PC-3 (cell line): ENCODE results near the gene ALAD. TPM values are rescaled to one million over a fixed set of nuclear protein-coding genes. Genes with fewer than 3 reads are reported as not detected.
A peak's percentile ranks its signal among the peaks of the same experiment; 100 is the strongest.

Experiments
- ATAC-seq: fragments of 200-7000 bp; cut with Tn5 transposase; 2 replicates; pipeline ENCODE4 v1.9.1; 2020; ENCODE audit warnings: mild to moderate bottlenecking, moderate library complexity
- BruUV-seq: library from RNA; stranded (reverse); fragments of 400-500 nt; replicated peaks from 2 replicates; lab custom pipeline; 2021; lab: Mats Ljungman, UMichigan
- CTCF ChIA-PET: fragments of 300-600 bp; sonication (Branson Sonifier 250); formaldehyde crosslinking; loops from one replicate; lab custom pipeline; 2022; ENCODE audit warnings: antibody characterized with exemption; lab: Charles Lee
- POLR2A ChIA-PET: fragments of 300-600 bp; sonication (Branson Sonifier 250); formaldehyde crosslinking; loops from one replicate; lab custom pipeline; 2022; ENCODE audit warnings: antibody characterized with exemption; ENCODE audit not compliant: unreplicated experiment; lab: Charles Lee
- DNase-seq: peaks from one replicate; pipeline ENCODE4 v3.0.0-alpha.2; 2015
- H2AFZ ChIP-seq: fragments of 300-600 bp; sonication (generic); 2 replicates; pipeline ENCODE4 v1.6.0; 2016; ENCODE audit warnings: antibody characterized with exemption, low read length
- H3F3A ChIP-seq: fragments of 300-600 bp; sonication (generic); one replicate; pipeline ENCODE4 v1.6.0; 2017; ENCODE audit warnings: antibody characterized with exemption, low read length, control low read depth, mild to moderate bottlenecking; ENCODE audit not compliant: unreplicated experiment
- H3K27ac ChIP-seq: fragments of 300-600 bp; sonication (generic); 2 replicates; pipeline ENCODE4 v1.5.1; 2016; ENCODE audit warnings: mild to moderate bottlenecking, low read length
- H3K27me3 ChIP-seq: fragments of 300-600 bp; sonication (generic); 2 replicates; pipeline ENCODE4 v1.6.1; 2016; ENCODE audit warnings: low read length, mixed read lengths
- H3K36me3 ChIP-seq: fragments of 300-600 bp; sonication (generic); 2 replicates; pipeline ENCODE4 v1.6.1; 2016; ENCODE audit warnings: low read depth, mixed run types, low read length, mixed read lengths
- H3K4me1 ChIP-seq: fragments of 300-600 bp; sonication (generic); 2 replicates; pipeline ENCODE4 v1.5.1; 2016; ENCODE audit warnings: low read length; ENCODE audit not compliant: insufficient read depth
- H3K4me2 ChIP-seq: fragments of 300-600 bp; sonication (generic); 2 replicates; pipeline ENCODE4 v1.6.0; 2016; ENCODE audit warnings: low read length
- H3K4me3 ChIP-seq: fragments of 300-600 bp; sonication (generic); 2 replicates; pipeline ENCODE4 v1.5.1; 2016; ENCODE audit warnings: mild to moderate bottlenecking, low read length, mixed read lengths
- H3K79me2 ChIP-seq: fragments of 300-600 bp; sonication (generic); 2 replicates; pipeline ENCODE4 v1.6.1; 2017; ENCODE audit warnings: low read length, mixed read lengths
- H3K9ac ChIP-seq: fragments of 300-600 bp; sonication (generic); 2 replicates; pipeline ENCODE4 v1.6.0; 2016; ENCODE audit warnings: mild to moderate bottlenecking, low read length
- H3K9me2 ChIP-seq: fragments of 300-600 bp; sonication (generic); replicated peaks from 2 replicates; pipeline ENCODE4 v1.6.1; 2016; ENCODE audit warnings: mixed run types, low read length, mixed read lengths
- H3K9me3 ChIP-seq: fragments of 300-600 bp; sonication (generic); 2 replicates; pipeline ENCODE4 v1.6.1; 2016; ENCODE audit warnings: low read length, mixed read lengths
- H4K20me1 ChIP-seq: fragments of 300-600 bp; sonication (generic); 2 replicates; pipeline ENCODE4 v1.6.1; 2016; ENCODE audit warnings: low read length, mixed read lengths
- EZH2 ChIP-seq: fragments of 300-600 bp; sonication (generic); IDR thresholded peaks from one replicate; pipeline ENCODE4 v1.6.1; 2017; ENCODE audit warnings: antibody characterized with exemption, mild to moderate bottlenecking, low read length; ENCODE audit not compliant: unreplicated experiment
- EZH2phosphoT487 ChIP-seq: fragments of 300-600 bp; sonication (generic); IDR thresholded peaks from 2 replicates; pipeline ENCODE4 v1.6.1; 2018; ENCODE audit warnings: mild to moderate bottlenecking, antibody characterized with exemption, low read length, borderline replicate concordance
- intact Hi-C: fragments of 100-400 bp; cut with micrococcal nuclease; formaldehyde crosslinking; loops from 2 replicates; pipeline ENCODE4 v1.9.0; 2023
- total RNA-seq: library from RNA; depleted of rRNA; stranded (reverse); fragments of >200 nt; gene quantifications from 2 replicates; pipeline ENCODE4 v1.2.3, GENCODE V29; 2014
- TF ChIP-seq, protein P1 (sequence below): fragments of 300-600 bp; sonication (generic); conservative IDR thresholded peaks from 2 replicates; pipeline ENCODE4 v1.5.1; 2017; ENCODE audit warnings: antibody characterized with exemption, low read depth, mild to moderate bottlenecking, low read length

ALAD gene
- total RNA-seq, 1 experiment from 2014 or later, result 7.9 TPM

DNA sequence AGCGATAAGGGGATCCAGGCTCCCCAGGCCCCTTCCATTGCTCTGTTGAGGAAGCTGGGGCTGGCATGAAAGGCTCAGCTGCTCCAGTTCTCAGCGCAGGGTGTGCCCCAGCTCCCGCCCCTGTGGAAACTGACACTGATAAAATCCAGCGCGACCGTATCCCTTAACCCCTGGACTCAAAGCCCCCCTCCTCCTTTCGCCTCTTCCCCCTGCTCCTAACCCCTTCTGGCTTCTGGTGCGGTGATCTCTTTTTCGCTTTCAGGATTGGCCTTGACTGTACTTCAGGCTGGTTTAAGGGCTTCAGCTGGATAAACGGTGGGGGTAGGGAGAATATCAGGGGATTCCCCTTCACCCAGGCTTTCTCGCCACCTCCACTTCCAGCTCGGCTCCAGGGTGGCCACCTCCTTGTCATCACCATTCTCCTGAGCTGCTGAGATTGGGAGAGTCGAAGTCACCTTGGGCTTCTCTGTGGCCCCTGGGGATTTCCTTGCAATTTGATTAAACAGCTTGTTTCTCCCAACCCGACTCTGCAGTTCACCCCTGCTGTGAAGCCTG is 50.9 kb downstream of the ALAD start:
- no peak for TF ChIP-seq EZH2
- TF ChIP-seq, protein P1, sequence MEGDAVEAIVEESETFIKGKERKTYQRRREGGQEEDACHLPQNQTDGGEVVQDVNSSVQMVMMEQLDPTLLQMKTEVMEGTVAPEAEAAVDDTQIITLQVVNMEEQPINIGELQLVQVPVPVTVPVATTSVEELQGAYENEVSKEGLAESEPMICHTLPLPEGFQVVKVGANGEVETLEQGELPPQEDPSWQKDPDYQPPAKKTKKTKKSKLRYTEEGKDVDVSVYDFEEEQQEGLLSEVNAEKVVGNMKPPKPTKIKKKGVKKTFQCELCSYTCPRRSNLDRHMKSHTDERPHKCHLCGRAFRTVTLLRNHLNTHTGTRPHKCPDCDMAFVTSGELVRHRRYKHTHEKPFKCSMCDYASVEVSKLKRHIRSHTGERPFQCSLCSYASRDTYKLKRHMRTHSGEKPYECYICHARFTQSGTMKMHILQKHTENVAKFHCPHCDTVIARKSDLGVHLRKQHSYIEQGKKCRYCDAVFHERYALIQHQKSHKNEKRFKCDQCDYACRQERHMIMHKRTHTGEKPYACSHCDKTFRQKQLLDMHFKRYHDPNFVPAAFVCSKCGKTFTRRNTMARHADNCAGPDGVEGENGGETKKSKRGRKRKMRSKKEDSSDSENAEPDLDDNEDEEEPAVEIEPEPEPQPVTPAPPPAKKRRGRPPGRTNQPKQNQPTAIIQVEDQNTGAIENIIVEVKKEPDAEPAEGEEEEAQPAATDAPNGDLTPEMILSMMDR, result no peak
- no peak for TF ChIP-seq EZH2phosphoT487
- Histone ChIP-seq H3K4me3 (peak overlapping the region; percentile 77), H3K27ac (no peak overlapping the region), H3K9me3 (no peaks in the 10 kb centered on the region), H3K9ac (peak overlapping the region; percentile 37; the same call in 1 of the 2 replicates), H3K36me3 (no peaks in the 10 kb centered on the region), H3K27me3 (no peaks in the 10 kb centered on the region), H3K4me1 (peaks cover 31% of the 10 kb centered on the region), H2AFZ (peak overlapping the region; percentile 75; the same call in 1 of the 2 replicates), H3K4me2 (peak overlapping the region; percentile 88), H3K9me2 (no peaks in the 10 kb centered on the region), H3K79me2 (peaks cover 17% of the 10 kb centered on the region), H4K20me1 (no peaks in the 10 kb centered on the region), H3F3A (no peaks in the 10 kb centered on the region)
- ATAC-seq, result no peak
- DNase-seq, result no peak
- intact Hi-C loops, result no loop called here
- BruUV-seq, result TSS peak; percentile 24
- POLR2A ChIA-PET, result no interaction called here
- CTCF ChIA-PET, result interaction anchor here (0.6 kb wide), 1 partner anchor 11 kb away, joined by 4 read pairs; no protein-coding TSS in a partner anchor

DNA sequence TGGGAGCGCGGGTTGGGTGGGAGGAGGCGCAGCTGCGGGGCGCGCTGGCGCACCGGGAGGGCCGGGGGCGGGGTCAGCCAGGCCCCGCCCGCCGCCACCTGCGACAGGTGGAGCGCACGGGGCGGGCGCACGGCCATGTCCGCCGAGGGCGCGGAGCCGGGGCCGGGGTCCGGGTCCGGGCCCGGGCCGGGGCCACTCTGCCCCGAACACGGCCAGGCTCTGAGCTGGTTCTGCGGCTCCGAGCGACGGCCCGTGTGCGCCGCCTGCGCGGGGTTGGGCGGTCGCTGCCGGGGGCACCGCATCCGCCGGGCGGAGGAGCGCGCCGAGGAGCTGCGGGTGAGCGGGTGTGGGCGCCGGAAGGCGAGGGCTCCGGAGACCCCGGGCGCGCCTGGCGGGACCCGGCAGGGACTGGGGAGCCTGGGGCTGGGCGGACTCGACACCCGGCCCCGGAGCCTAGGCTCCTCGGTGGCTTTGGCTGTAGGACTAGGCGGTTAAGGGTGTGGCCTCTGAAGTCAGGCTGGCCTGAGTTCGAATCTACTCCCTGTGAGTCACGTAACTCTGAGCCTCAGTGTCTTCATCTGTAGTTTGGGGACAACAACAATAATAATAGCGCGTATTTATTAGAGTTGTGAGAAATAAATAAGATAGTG is 51.5 kb downstream of the ALAD start, which contains the start of gene BSPRY:
BSPRY (plus strand) TSS at position 97 of the 650 bp plus-strand sequence; CDS start at position 136, 39 bp downstream.
- H3K4me2 ChIP-seq, result peak within 1 kb of the TSS; percentile 88
- ChIA-PET POLR2A (interaction anchor here (0.6 kb wide), 1 partner anchor 26 kb away, joined by 14 read pairs; no protein-coding TSS in a partner anchor), CTCF (interaction anchor here (0.6 kb wide), 1 partner anchor 10 kb away, joined by 4 read pairs; no protein-coding TSS in a partner anchor)
- peak; percentile 60 for DNase-seq
- no peaks in the 10 kb centered on the region for H4K20me1 ChIP-seq
- peaks cover 17% of the 10 kb centered on the region for H3K79me2 ChIP-seq
- TF ChIP-seq EZH2phosphoT487, result no peak
- TF ChIP-seq, protein P1, result no peak
- no peak for TF ChIP-seq EZH2
- peak within 1 kb of the TSS; percentile 77 for H3K4me3 ChIP-seq
- H3K9me3 ChIP-seq, result no peaks in the 10 kb centered on the region
- H3K9me2 ChIP-seq, result no peaks in the 10 kb centered on the region
- no peaks in the 10 kb centered on the region for H3K36me3 ChIP-seq
- intact Hi-C loops, result no loop called here
- H3K27ac ChIP-seq, result no peak within 1 kb of the TSS
- H2AFZ ChIP-seq, result peak within 1 kb of the TSS; percentile 80
- ATAC-seq, result peak; percentile 71
- peaks cover 31% of the 10 kb centered on the region for H3K4me1 ChIP-seq
- peak within 1 kb of the TSS; percentile 37; the same call in 1 of the 2 replicates for H3K9ac ChIP-seq
- BruUV-seq, result no TSS peak
- no peaks in the 10 kb centered on the region for H3K27me3 ChIP-seq
- no peaks in the 10 kb centered on the region for H3F3A ChIP-seq
